GM18870 (cell line): Measurements from ENCODE around the gene GAK.
"Not testable (repeated sequence)": the region's sequence is repeated elsewhere in the genome, so short reads cannot be mapped to it uniquely, and the experiment has no call there.

ENCODE experiments used
- ATAC-seq: cut with Tn5 transposase; IDR thresholded peaks from one replicate; pipeline ENCODE4 v1.9.1; 2021; ENCODE audit warnings: moderate library complexity; ENCODE audit not compliant: unreplicated experiment

Gene GAK

DNA sequence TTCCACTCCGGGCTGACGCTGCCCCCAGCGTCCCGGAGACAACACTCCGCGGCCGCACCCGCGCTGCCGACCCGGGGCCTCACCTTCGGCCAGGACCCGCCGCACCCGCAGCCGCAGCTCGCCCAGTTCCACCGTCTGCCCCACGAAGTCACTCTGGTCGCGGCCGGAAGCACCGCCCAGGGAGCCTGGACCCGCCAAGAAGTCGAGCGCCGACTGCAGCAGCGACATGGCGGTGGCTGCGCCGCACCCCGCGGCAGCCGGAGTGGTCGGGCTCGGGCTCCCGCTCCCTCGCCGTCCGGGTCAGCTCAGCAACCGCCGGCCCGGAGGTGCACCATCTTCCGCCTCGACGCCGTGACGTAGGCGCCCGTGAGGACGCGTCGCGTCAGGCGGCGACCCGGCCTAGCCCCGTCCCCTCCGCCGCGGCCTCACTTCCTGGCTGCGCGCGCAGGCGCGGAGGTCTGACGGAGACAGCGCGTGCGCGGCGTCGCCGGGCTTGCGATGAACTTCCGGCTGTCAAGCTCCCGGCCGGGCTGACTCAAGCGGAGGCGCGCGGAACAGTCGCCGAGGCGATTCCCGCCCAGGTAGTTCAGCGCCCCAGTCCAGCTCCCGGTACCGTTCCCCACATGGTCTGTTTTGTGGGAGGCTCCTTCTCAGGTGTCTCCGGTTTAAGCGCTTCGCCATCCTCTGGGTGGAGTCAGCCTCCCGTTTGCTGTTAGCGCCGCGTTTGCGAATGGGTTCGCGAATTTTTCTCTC lies at the start of gene GAK, which contains the start of gene TMEM175:
Gene GAK, minus strand, starts transcription at position 357 of the 753 bp plus-strand sequence. Its CDS starts 129 bp downstream, at position 228.
Gene TMEM175, plus strand, starts transcription at position 501 of the 753 bp plus-strand sequence. CDS start 15,280 bp downstream, outside the sequence.
- ATAC-seq: peak; percentile 66

DNA sequence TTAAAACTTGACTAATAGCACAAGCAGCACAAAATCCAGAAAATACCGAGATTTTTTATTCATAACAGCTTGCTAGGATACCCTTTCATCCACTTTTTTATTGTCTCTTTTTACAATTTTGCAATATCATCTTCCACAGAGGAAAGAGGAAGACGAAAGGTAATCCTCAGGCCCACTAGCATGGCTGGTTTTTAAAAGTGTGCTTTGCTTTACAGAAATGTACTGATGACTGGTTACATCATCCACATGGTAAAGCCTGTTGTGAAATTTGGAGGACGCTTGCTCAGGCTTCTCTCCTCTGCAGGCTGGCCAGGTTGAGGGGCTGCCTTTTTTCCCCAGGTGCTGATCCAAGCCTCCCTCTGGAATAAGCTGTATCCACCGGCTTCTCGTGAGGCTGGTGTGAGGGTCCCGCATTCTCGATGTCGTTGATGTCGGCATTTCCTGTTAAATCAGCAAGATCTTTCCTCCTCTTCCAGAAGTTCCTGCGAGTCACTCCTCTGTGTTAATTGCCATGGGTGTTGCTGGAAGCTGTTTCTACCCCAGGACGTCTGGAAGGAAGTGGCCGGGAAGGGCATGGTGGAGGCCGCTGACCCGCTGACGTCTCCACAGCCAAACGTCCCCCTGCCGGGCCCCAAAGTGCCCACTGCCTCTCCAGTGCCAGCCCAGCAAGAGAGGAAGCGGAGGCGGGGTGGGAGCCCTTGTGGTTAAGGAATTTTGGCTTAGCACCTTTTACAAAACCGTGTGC lies 47.0 kb upstream of the GAK start:
- ATAC-seq: no peak

DNA sequence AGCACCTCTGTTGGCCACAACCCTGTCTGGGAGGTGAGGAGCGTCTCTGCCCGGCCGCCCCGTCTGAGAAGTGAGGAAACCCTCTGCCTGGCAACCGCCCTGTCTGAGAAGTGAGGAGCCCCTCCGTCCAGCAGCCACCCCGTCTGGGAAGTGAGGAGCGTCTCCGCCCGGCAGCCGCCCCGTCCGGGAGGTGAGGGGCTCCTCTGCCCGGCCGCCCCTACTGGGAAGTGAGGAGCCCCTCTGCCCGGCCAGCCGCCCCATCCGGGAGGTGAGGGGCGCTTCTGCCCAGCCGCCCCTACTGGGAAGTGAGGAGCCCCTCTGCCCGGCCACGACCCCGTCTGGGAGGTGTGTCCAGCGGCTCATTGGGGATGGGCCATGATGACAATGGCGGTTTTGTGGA lies 43.9 kb upstream of the GAK start:
- ATAC-seq: not testable (repeated sequence)

DNA sequence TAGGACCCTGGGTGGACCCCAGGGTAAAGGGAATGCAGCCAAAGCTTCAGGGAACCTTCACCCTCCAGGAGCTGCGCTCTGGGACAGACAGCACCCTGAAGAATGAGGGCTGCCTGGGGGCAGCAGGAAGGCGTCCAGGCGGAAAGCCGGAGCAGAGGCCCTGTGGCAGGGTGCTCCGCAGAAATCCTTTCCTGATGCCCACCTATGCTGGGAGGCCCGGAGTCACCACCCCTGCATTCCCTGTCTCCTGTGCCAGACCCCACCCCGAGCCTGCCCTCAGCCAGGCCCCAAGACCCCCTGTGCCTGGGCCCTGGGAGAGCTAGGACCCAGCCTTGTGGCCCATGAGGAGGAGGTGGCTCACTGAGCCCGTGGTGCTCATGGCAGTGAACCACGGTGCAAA lies 42.6 kb upstream of the GAK start:
- no peak for ATAC-seq

DNA sequence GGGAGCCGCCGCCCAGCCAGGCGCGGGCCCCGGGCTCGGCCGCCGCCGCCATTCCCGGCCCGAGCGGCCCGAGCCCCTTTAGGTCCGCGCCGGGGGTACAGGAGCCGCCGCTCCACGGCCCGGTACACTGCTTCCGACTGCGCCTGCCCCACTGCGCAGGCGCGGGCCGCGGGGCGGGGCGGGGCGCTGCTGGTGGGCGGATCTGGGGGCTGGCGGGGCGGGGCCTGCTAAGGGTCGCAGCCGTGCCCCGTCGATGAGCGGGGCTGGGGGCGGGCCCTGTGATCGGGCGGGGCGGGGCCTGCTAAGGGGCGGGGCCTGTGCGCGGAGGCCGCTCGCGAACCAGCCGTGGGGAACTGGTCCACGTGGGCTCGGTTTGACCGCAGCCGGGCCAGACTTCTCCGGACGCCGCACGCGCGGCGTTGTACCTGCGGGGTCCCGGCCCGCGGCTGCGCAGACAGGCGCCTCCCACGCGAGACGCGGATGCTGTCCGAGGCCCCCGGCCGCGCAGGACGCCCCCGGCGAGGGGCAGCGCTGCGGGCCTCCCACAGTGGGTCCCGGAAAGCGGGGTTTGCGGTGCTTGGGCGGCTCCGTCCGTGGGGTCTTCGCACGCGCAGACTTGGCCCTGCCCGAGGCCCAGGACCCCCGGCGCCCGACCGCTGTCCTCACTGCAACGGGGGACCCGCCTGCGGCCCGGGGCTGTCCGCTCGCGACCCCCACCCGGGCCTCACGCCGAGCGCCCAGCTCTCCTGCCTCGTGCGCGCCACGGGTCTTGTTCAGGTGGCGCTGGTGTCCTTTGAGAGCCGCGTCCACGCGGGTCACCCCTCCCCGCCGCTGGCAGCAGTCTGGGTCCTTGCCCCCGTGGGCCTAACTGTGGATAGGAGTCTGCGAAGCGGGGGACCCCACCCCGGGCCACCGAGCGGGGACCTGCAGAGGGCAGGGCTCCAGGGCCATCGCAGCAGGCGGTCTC lies 41.6 kb upstream of the GAK start, which contains the start of gene DGKQ:
Gene DGKQ, minus strand, starts transcription at position 139 of the 967 bp plus-strand sequence. Its CDS starts 87 bp downstream, at position 52.
- ATAC-seq: no peak

DNA sequence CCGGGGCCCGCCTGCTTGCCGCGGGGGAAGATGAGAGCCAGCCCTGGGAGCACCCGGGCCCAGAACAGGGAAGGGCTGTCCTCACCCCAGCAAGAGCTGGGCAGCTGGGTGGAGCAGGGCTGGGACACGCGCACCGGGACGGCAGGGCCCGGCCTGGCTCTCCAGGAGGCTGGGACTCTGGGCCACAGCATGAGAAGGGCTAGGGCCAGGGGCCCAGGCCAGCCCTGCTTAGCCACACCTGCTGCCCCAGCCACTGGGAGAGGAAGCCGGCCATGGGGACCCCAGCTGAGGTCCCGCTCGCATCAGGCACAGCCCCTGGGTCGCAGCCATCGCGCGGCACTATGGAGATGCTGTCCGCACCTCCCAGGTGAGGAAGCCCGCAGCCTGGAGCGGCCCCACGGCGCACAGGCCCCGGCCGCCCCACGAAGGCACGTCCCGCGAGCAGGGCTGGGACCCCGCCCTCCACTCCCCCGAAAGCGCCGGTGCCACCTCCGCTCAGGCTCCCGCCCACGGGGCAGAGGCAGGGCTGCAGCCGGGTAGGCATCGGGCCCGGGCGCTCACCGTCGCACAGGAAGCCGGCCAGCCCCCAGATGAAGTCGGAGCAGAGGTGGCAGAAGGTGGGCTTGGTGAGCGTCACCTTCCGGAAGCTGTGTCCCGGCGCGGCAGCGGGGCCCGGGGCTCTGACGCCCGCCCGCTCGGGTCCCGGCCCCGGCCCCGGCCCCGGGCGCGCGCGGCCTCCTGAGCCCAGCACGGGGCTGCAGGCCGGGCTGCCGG lies 40.7 kb upstream of the GAK start:
- no peak for ATAC-seq

DNA sequence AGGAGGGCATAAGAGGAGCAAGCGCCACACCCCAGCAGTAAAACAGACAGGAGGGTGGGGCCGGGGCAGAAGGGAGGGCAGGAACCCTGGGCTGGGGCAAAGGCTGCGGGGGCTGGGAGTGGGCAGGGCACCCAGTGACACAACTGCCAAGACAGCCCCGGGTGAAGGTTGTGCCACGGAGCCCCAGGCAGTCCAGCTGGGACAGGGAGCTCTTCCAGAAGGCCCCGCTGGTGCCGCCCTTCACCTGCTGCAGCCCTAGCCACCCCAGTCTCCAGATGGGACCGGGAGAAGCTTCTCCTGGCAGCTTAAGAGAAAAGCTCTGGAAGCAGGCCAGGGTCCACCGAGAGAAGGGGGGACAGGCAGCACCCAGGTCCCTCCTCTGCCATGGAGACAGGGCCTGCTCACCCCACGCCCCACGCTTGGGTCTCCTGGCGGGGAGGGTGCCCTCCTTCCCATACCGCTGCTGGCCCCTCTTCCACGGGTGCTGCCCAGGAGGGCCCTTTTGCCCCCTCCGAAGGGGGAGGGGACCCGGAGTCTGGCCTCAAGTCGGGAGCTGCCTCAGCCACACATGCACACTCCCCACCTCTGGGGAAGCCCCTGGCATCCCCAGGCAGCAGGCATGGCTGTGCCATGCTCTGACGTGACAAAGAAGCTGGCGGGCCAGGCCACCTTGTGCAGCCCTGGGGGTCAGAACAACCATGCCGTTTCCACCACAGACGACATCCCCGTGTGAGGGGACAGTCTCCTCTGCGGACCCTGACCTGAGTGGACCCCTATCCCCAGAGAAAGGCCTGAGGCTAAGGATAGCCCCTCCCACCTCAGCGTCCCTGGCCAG lies 39.8 kb upstream of the GAK start:
- ATAC-seq: no peak

DNA sequence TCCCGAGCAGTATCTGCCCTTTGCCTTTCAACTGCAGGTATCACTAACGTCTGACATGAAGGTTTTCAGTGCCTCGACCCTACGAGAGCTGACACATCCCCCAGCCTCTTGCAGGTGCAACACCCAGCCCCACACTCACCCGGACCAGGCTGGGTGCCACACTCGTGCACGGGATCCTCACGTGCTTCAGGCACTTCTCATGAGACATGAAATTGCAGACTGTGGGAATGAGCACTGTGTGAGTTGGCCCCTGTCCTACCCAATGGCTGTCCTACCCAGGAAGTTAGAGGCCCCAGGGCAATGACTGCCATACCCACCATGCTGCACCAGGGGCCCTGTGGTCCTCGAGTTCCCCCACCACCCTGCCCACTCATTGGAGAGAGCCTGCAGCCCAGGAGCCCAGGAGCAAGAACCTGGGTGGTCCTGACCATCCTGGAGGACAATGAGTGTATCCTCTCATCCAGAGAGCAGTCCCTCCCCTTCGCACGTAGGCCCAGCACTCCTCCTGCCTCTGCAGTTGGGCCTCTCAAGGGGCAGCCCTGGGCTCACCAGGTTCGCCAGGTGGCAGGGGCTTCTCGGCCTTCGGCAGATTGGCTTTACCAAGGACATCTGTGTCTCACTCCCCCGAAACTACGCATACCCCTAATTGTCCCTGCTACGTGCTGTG lies 38.9 kb upstream of the GAK start:
- no peak for ATAC-seq

DNA sequence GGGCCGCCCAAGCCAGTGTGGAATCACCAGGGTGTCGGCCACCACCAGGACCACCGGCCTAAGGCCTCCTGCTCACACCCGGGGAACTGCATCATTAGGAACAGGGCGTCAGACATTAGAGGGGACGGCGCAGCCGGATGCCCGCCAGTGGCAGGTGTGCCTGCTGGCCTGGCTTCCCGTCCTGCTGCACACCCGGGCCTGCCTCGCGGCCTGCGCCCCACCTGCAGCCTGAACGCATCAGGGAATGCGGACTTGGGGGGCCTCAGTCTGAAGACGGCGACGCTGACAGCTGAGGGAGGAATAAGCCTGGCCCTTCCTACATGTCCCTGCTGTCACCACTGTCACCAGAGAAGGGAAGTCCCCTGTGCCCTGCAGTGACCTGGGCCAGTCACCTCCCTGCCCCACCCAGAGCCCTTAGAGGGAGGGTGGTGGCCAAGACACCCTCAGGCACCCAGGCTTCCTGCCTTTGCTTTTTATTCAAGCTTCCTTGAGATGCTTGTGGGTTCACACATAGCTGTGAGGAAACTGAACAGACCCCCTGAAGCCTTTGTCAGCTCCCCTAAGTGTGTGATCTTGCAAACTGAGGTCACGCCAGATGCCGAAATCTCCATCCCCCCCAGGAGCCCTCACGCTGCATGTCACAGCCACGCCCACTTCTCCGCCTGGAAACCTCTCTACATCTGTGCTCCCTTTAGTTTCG lies 38.1 kb upstream of the GAK start:
- ATAC-seq: no peak

DNA sequence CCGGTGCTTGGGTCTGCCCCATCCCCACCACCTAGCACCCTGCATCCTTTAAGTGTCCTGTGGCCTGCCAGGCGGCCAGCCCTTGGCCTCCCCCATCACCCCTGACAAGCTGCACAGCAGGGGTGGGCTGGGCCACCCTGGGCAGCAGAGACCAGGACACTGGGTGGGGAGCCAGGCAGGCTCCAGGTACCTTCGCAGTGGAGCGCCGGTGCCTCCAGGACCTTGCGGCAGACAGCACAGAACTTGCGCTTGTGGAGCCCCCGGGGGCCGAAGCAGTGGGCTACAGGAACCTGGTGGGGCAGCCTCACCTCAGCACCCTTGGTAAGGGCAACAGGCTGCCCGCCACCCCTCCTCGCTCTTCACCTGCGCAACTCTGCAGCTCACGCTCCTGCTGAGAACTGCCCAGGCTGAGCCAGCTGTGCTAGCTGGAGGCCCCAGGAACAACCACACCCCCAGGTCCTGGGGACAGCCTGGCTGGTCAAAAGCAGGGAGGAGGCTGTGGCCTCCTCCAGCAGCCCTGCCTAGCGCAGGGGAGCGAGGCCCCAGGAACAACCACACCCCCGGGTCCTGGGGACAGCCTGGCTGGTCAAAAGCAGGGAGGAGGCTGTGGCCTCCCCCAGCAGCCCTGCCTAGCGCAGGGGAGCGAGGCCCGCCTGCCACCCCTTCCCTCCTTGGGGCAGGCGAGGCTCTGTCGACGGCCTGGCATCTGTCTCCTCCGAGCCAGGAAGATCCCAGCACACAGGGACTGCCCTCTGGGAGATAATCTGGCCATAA lies 36.7 kb upstream of the GAK start:
- ATAC-seq: no peak

DNA sequence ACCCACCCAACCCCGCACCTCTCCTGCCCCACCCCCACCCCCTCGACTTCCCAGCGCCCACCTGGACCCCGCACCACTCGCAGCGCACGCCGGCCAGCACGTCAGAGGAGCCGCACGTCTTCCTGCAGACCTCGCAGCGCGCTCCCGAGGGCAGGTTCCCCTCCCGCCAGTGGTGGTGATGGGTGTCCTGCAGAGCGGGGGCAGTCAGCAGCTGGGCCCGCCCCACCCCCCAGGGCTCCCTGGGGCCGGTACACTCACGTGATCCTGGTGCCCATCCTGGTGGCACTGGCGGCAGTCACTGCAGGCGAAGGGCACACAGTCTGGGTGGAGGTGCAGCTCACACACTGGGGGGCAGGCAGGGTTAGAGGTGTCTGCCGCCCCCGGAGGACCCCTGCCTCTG lies 36.1 kb upstream of the GAK start:
- no peak for ATAC-seq

DNA sequence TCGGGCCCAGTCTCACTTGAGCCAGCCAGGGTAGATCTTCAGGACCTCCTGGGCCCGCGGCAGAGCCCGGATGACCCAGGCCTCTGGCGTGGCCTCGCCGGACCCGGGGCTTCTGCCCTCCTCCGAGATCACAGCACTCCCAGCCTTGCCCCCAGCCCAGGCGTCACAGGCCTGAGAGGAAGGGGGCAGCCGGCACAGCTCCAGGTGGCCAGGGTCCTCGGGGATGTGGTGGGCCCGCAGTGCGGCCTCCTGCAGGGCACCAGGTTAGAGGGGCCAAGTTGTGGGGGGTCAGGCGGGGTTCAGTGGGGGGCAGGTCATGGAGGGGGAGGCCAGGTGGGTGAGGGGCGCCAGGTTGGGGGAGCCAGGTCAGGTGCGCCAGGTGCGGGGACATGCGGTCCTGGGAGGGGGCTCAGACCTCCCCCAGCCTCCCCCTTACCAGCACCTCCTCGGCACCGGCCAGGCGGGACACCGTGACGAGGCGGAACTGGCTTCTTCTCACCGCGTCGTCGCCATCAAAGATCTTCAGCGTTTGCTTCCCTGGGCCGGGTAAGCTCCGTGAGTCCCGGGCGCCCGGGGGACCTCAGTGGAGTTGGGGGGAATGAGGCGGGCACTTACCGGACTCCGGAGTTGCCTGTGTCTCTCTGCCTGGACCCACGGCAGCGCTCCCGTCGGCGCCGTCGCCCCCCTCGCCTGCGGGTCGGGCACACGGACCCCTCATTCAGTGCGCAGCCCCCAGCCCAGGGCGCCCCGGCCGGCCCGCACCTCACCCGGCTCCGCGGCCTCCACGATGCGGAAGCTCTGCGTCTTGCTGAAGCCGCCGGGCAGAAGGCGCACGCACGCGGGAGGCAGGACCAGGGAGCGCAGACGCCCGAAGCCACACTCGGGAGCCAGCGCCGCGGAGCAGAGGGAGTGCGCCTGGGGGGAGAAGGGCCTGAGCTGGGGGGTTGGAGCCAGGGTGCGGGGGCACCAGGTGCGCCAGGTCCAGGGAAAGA lies 35.3 kb upstream of the GAK start:
- no peak for ATAC-seq

DNA sequence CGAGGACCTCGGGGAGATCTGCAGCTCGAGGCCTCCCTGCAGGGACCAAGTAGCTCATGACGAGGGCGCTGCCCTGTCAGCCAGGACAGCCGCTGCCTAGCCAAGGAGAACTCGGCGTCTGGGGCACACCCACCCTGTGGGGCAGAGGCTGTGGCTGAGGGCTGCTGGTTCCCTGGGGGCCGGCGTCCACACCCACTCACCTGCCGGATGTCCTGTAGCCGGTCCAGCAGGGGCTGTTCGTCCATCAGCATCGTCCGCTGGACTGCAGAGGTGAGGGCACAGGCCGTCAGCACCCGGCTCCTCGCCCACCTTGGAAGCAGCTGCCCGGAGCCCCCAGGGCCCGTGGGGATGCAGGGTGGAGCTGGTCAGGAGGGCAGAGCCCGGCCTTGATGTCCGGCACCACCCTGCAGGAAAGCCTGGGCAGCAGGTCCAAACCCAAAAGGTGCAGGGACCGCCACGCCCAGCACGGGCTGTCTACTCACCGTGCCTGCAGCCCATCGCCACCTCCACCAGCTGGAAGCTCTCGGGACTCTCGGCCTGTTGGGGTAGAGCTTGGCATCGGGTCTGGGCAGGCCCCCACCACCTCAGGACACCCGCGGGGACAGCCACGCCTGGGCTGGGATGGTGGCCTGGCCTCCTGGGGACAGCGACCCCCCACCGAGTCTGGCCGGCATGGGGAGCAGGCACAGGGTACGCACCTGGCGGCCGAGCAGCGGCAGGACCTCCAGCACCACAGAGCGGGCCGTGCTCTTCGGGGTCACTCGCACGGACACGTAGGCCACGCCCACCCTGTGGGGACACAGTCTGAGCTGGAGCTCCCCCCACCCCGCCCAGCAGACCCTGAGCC lies 34.4 kb upstream of the GAK start:
- no peak for ATAC-seq

DNA sequence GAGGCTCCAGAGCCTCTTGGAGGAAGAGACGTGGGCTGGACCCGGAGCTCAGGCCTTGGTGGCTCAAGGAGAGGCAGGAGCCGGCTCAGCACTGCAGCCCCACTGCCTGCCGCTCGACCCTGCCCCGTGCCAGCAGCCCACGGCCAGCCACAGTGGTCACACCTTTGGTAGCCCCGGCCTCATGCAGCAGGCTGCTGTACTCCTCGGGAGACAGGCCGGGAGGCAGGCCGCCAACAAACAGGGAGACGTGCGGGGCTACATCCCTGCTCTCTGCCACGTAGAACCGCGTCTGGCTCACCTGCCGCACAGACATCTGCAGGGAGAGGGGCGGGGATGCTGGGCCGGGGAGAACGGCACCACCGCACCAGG lies 33.6 kb upstream of the GAK start:
- no peak for ATAC-seq

DNA sequence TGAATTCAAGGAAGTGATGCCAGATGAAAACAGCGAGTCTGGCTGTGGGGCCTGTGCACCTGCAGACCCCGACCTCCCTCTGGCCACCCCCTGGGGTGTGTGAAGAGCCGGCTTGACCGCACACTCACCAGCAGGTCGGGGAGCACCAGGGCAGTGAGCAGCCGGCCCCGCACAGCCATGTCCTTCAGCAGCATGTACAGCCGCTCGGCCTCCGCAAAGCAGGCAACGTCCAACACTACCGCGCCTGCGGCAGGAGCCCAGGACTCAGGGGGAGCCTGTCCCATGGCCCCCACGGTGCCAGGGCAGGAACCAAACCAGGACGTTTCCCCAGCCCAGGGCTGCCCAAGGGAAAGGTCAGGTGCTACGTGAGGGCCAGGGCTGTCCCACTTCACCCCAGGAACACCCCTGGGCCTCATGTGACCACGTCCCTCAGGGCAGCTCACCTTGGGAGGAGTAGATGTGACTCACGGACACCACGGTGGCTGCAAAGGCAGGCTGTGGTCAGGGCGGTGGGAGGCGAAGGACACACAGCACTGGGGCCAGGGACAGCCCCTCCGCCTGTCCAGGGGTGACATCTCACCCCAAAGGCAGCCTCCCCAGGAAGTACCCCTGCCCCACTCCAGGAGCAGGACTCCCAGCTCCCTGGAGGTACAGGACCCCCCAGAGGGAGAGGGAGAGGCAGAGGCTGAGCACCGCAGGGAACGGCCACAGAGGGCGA lies 33.1 kb upstream of the GAK start:
- ATAC-seq: no peak
